Naive B cell (primary cell): ENCODE results near the gene NFASC. TPM values are rescaled to one million over a fixed set of nuclear protein-coding genes. Genes with fewer than 3 reads are reported as not detected.

Source experiments
- ATAC-seq, 2 donors: fragments of 150-1000 bp; cut with Tn5 transposase; 2 replicates each; pipeline ENCODE4 v1.10.0; 2021; ENCODE audit warnings: low read depth in 2 of 2, mild to moderate bottlenecking in 2 of 2, moderate library complexity in 2 of 2
- DNase-seq: peaks from one replicate; pipeline ENCODE4 v3.0.0; 2022
- H3K27ac Mint-ChIP-seq, 6 donors: one replicate each; pipeline ENCODE4 v1.8.0; 2020 to 2022; ENCODE audit warnings: mild to moderate bottlenecking in 6 of 6, mixed read lengths in 6 of 6, moderate library complexity in 5 of 6, inconsistent platforms in 2 of 6
- H3K27me3 Mint-ChIP-seq, 3 donors: one replicate each; pipeline ENCODE4 v1.8.0; 2021 to 2022; ENCODE audit warnings: mixed read lengths in 3 of 3, mild to moderate bottlenecking in 1 of 3
- H3K36me3 Mint-ChIP-seq, 2 donors: one replicate each; pipeline ENCODE4 v1.8.0; 2020 to 2022; ENCODE audit warnings: mixed read lengths in 2 of 2, inconsistent platforms in 1 of 2, mild to moderate bottlenecking in 1 of 2
- H3K4me1 Mint-ChIP-seq, 3 donors: one replicate each; pipeline ENCODE4 v1.8.0; 2020 to 2022; ENCODE audit warnings: mixed read lengths in 3 of 3, inconsistent platforms in 1 of 3, mild to moderate bottlenecking in 1 of 3, moderate library complexity in 1 of 3
- H3K4me3 Mint-ChIP-seq, 8 donors: one replicate each; pipeline ENCODE4 v1.8.0; 2020 to 2022; ENCODE audit warnings: mild to moderate bottlenecking in 8 of 8, mixed read lengths in 8 of 8, moderate library complexity in 8 of 8, inconsistent platforms in 2 of 8
- H3K9me3 Mint-ChIP-seq, 7 donors: one replicate each; pipeline ENCODE4 v1.8.0; 2020 to 2022; ENCODE audit warnings: mixed read lengths in 7 of 7, mild to moderate bottlenecking in 5 of 7, inconsistent platforms in 2 of 7, moderate library complexity in 1 of 7
- polyA plus RNA-seq, 6 donors: library from polyadenylated mRNA; unstranded; fragments of 300-500 nt; fragmentation: Illumina TruSeq; gene quantifications; one replicate each; pipeline ENCODE4 v1.2.3, GENCODE V29; 2021; ENCODE audit warnings: low read depth in 6 of 6

The NFASC gene
- polyA plus RNA-seq, 6 donors from 2014 or later, result 0.04 TPM; not detected in 5

DNA sequence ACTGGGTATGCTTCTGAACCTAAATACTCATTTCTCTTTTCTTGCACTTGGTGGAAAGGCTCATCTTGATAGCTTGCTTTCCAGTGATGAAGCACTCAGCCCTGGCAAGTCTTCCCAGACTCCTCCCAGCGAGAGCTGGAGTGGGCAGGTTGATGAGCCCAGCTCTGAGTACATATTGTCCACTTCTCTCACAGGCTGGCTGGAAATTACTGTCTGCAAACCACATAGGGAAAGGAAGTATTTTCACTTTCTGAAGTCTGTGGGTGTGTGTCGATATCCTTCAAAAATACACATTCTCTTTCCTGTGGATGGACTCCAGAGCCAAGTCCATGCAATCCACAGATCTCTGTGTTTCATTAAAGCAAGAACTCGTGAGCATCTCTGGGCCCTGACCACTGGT lies 133.7 kb downstream of the NFASC start:
- Mint-ChIP-seq H3K4me3 (no peak overlapping the region), H3K27me3 (peaks cover 0 to 33% (median 15%) of the 10 kb centered on the region in 3 donors), H3K27ac (no peak overlapping the region), H3K4me1 (no peaks in the 10 kb centered on the region), H3K36me3 (no peaks in the 10 kb centered on the region), H3K9me3 (no peaks in the 10 kb centered on the region)
- ATAC-seq (no peak), DNase-seq (no peak)

DNA sequence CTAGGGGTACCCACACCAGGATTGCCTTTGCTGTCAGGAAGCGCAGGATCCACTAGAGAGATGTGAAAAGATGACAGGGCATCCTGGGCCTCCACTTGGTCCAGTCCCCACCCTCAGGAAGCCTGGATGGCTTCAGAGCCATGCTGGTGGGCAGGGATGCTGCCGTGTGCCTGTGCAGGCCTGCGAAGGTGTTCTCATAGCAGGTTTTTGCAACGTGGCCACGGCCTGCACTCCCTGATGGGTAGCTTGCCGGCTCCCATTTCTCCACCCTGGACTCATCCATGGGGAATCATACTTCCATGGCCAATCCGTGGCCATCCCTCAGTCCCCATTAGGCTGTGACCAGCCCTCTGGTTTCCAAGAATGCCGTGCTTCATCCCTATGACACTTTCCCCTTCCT lies 138.2 kb downstream of the NFASC start:
- H3K27ac Mint-ChIP-seq, result no peak overlapping the region
- no peak overlapping the region for H3K4me3 Mint-ChIP-seq
- DNase-seq, result no peak
- no peaks in the 10 kb centered on the region for H3K4me1 Mint-ChIP-seq
- no peak for ATAC-seq
- no peaks in the 10 kb centered on the region for H3K36me3 Mint-ChIP-seq
- peaks cover 0 to 16% (median 5%) of the 10 kb centered on the region in 3 donors for H3K27me3 Mint-ChIP-seq
- no peaks in the 10 kb centered on the region for H3K9me3 Mint-ChIP-seq

DNA sequence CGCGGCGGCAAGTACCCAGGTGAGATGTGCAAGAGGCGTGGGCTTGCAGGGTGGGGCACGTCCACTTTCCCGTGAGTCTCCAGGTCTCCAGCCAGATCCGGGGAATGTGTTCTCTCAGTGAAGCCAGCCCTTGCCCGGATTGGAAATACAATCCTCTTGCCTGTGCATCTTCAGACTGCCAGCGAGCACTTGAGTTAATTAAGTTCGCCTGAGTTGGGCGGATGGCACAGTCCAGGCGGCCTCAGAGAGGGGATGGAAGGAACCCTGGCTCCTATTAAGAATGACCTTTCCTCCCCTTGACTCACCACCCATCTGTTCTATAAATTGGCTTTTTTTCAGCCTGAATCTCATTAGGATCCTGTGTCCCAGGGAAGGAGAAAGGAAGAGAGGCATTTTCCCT lies 139.0 kb downstream of the NFASC start:
- Mint-ChIP-seq H3K4me1 (no peaks in the 10 kb centered on the region), H3K27me3 (peaks cover 0 to 14% (median 5%) of the 10 kb centered on the region in 3 donors), H3K9me3 (no peaks in the 10 kb centered on the region), H3K36me3 (no peaks in the 10 kb centered on the region), H3K27ac (peak overlapping the region in 1 of 6 donors; percentile 4), H3K4me3 (no peak overlapping the region)
- no peak for DNase-seq
- ATAC-seq, result no peak

DNA sequence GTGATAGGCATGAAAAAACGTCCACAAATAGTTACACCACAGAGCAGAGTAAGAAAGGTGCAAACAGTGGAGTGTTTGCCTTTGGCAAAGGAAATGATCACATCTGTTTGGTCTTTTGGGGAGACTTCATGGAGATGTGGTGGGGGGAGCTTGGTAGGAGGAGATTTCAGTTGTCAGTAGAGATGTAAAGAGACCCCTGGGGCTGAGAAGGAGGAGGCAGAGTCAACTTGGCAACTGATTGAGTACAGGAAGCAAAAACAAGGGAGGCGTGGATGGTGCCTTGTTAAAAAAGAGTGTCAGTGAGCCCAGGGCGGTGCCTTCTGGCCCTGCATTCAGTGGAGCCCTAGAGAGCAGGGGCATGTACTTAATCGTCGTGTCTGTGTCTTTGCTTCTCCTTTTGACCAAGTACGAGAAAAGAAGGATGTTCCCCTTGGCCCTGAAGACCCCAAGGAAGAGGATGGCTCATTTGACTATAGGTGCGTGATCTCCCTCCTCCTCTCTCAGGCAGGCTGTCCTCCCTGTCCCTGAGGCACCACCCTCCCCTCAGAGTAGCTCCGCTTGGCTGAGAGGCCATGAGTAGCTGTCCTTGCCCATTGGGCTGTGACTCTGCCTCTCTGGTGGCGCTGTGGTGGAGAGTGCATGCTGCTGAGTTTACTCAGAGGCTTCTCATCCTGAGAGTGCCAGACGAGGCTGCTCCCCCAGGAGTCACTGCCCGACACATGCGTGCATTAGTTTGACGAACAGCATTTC lies 141.9 kb downstream of the NFASC start:
- H3K27me3 Mint-ChIP-seq, result peaks cover 0 to 5% (median 0%) of the 10 kb centered on the region in 3 donors
- no peaks in the 10 kb centered on the region for H3K9me3 Mint-ChIP-seq
- no peak overlapping the region for H3K27ac Mint-ChIP-seq
- H3K36me3 Mint-ChIP-seq, result no peaks in the 10 kb centered on the region
- H3K4me3 Mint-ChIP-seq, result no peak overlapping the region
- no peaks in the 10 kb centered on the region for H3K4me1 Mint-ChIP-seq
- ATAC-seq (no peak), DNase-seq (no peak)

DNA sequence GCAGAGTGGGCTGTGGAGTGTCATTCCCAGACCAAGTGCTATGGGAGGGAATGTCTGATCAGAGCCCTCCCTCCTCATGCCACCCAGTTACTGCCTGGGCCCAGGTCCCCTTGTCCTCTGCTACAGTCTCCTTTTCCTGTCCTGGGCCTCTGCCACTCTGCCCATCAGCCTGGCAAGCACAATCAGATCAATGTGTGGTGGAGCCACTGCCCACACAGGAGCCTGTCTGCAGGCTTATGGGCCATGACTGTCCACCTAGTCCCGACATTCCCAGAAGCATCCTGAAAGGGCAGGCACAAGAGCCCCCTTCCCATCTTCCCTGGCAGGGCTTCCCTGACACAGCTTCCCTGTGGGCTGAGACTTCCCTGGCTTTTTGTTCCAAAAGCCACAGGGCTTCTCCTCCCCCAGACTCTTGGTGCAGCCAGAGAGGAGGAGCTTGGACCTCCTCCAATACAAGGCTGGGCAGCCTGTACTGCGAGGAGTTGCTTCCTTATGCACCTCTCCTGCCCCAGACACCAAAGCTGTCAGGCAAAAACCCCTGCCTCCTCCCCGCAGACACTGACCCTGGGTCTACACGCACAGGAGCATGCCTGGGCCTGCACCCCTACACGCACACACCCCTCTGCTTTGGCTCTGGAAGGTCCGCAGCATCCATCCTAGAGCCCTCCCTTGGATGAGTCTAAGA lies 143.2 kb downstream of the NFASC start:
- ATAC-seq (no peak), DNase-seq (no peak)
- H3K27me3 Mint-ChIP-seq, result peaks cover 0 to 5% (median 0%) of the 10 kb centered on the region in 3 donors
- H3K9me3 Mint-ChIP-seq, result no peaks in the 10 kb centered on the region
- no peak overlapping the region for H3K4me3 Mint-ChIP-seq
- H3K4me1 Mint-ChIP-seq, result no peaks in the 10 kb centered on the region
- no peaks in the 10 kb centered on the region for H3K36me3 Mint-ChIP-seq
- peak overlapping the region in 1 of 6 donors; percentile 93 for H3K27ac Mint-ChIP-seq

DNA sequence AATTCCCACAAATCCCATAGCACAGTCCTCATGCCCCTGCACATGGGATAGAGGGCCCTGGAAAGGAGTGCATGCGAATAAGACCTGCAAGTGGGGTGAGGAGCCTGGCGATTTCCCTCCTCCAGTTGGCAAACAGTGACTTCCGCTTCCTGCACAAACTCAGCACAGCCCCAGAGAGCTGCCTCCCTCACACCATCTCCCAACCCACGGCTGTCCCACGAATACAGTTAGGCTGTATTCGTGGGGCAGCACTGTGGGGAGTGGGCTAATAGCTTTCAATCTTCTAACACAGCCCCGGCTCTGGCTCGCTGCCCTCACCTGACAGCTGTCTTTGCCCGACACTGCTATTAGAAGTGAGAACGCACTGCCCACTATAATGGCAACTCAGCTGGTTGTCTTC lies 144.1 kb downstream of the NFASC start:
- no peak overlapping the region for H3K4me3 Mint-ChIP-seq
- no peak for DNase-seq
- no peak for ATAC-seq
- peaks cover 0 to 5% (median 1%) of the 10 kb centered on the region in 3 donors for H3K27me3 Mint-ChIP-seq
- H3K36me3 Mint-ChIP-seq, result no peaks in the 10 kb centered on the region
- H3K9me3 Mint-ChIP-seq, result no peaks in the 10 kb centered on the region
- no peaks in the 10 kb centered on the region for H3K4me1 Mint-ChIP-seq
- H3K27ac Mint-ChIP-seq, result no peak overlapping the region

DNA sequence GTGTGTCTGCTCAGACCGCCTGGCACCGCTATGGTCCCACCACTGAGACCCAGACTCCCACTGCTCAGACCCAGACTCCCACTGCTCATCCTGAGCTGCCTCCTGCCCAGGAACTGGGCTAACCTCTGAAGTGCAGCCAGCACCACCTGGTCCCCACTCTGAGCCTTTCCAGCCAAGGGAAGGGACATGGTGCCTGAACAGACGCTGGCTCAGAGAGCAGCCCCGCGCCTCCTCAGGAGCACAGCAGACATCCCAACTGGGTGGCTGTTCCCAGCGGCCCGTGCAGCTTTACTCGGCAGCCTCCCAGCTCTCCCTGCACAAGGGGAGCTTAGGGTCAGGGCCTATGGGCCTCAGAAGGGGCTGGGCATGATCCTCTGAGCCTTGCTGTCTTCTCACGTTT lies 144.6 kb downstream of the NFASC start:
- DNase-seq, result no peak
- Mint-ChIP-seq H3K9me3 (no peaks in the 10 kb centered on the region), H3K27me3 (peaks cover 0 to 6% (median 5%) of the 10 kb centered on the region in 3 donors), H3K27ac (no peak overlapping the region), H3K4me1 (no peaks in the 10 kb centered on the region), H3K4me3 (no peak overlapping the region), H3K36me3 (no peaks in the 10 kb centered on the region)
- ATAC-seq, result no peak

DNA sequence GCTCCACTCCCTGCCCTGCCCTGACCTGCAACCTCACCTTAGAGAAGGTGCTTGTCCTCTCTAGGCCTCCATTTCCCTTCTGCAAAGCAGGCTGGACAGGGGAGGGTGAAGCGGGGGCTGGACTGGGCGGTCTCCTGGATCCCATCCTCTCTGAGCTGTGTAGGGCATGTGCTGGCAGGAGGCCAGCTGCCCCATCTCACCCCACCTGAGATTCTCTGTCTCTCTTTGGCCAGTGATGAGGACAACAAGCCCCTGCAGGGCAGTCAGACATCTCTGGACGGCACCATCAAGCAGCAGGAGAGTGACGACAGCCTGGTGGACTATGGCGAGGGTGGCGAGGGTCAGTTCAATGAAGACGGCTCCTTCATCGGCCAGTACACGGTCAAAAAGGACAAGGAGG lies 145.4 kb downstream of the NFASC start:
- Mint-ChIP-seq H3K27me3 (peaks cover 0 to 13% (median 5%) of the 10 kb centered on the region in 3 donors), H3K4me1 (no peaks in the 10 kb centered on the region), H3K9me3 (no peaks in the 10 kb centered on the region), H3K36me3 (no peaks in the 10 kb centered on the region), H3K4me3 (no peak overlapping the region), H3K27ac (no peak overlapping the region)
- DNase-seq, result no peak
- no peak for ATAC-seq

DNA sequence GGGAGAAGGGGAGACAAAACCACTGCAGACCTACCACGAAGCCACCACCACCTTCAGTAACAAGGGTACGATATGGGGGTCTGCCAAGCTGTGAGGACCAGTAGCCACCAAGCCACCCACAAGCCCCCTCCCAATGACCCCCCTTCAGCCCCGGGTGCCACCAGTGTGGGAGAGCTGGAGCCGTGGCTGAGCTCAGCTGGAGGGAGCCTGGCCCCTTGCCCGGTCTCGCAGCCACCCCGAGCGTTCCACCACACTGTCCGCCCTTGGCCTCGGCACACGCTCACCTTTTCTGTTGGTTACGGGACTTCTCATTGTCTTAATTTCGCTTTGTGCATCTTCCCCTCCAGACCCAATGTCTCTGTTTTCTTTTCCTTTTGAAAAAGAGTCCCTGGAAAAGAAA lies 145.9 kb downstream of the NFASC start:
- ATAC-seq, result no peak
- no peak for DNase-seq
- Mint-ChIP-seq H3K4me1 (no peaks in the 10 kb centered on the region), H3K27ac (no peak overlapping the region), H3K27me3 (peaks cover 0 to 13% (median 9%) of the 10 kb centered on the region in 3 donors), H3K36me3 (no peaks in the 10 kb centered on the region), H3K4me3 (no peak overlapping the region), H3K9me3 (no peaks in the 10 kb centered on the region)

DNA sequence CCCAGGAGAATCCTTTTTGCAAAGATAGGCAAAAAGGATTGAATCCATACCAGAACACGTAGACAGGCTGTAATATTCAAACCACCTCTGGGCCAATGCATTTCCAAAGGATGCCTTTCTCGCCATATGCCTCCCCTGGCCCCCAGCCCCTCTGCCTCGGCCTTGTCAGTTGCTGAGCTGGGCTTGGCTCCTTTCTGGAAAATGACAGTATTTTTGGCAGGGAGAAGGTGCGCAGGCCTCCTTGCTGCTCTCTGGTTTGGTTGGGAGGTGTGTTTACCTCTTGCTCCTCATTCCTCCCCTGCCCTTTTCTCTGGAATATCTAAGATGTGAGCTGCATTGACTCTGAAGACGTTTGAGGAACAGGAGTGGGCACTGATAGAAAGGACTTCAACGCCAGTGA lies 146.3 kb downstream of the NFASC start:
- no peaks in the 10 kb centered on the region for H3K36me3 Mint-ChIP-seq
- no peak overlapping the region for H3K4me3 Mint-ChIP-seq
- ATAC-seq (no peak), DNase-seq (no peak)
- H3K27me3 Mint-ChIP-seq, result peaks cover 1 to 13% (median 10%) of the 10 kb centered on the region in 3 donors
- no peak overlapping the region for H3K27ac Mint-ChIP-seq
- no peaks in the 10 kb centered on the region for H3K4me1 Mint-ChIP-seq
- H3K9me3 Mint-ChIP-seq, result no peaks in the 10 kb centered on the region

DNA sequence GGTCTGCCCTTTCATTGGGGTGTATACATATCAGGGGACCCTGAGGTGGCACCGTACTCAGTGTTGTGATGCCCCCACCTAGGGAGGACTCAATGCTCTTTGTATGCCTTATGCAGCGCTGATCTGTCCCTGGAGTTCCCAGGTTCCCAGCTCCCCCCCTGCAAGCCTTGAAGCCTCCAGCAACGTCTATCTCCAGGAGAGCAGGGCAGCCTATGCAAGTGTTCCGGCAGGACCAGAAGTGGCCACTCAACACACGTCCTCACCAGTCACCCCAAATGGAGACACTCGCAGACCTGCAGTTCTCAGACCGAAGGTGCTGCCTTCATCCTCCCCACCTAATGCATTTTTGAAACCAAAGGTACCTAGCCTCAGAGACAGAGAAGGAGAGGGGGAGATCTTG lies 147.1 kb downstream of the NFASC start:
- H3K27ac Mint-ChIP-seq, result peak overlapping the region in 1 of 6 donors; percentile 21
- no peaks in the 10 kb centered on the region for H3K9me3 Mint-ChIP-seq
- ATAC-seq, result no peak

DNA sequence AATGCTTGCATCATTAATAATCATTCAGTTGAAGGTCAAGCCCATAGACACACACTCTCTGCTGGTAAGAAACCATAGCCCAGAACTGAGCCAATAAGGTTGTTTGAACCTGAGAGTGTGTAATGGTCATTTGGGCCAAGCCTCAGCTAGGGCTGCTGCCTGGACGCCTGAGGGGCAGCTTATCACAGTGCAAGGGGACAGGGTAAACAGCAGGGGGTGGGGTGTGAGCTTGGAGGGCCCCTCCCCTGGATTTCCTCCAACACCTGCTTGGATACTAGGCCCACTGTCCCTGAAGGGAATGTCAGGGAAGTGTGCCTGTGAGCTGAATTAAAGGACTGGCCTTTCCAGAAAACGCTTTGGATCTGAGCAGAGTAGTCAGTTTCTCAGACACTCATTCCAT lies 147.7 kb downstream of the NFASC start:
- Mint-ChIP-seq H3K9me3 (no peaks in the 10 kb centered on the region), H3K4me1 (no peaks in the 10 kb centered on the region), H3K27ac (no peak overlapping the region), H3K36me3 (no peaks in the 10 kb centered on the region), H3K4me3 (no peak overlapping the region), H3K27me3 (peaks cover 5 to 13% (median 9%) of the 10 kb centered on the region in 3 donors)
- DNase-seq, result no peak
- ATAC-seq, result no peak

More for the DNA sequence above, 147.1 kb downstream of the NFASC start:
- Mint-ChIP-seq H3K27me3 (peaks cover 5 to 13% (median 9%) of the 10 kb centered on the region in 3 donors), H3K36me3 (no peaks in the 10 kb centered on the region), H3K4me3 (no peak overlapping the region), H3K4me1 (no peaks in the 10 kb centered on the region)
- DNase-seq, result no peak

DNA sequence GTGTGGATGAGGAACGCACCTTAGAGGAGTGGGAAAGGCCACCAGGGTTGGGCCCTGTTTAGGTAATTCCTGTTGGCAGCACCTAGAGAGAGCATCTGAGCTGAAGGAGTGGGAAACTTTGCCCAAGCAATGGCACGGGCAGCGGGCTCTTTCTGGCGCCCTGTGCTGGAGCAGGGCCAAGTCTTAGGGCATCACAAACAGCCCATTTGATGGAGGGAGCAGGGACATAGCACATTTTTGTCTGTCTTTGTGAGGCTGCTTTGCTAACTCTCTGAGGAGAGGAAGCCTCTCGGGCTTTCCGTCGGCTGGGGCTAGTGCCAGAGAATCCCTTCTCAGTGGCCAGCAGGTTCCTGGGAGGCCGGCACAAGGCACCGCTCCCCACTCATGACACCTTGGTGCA lies 149.8 kb downstream of the NFASC start:
- H3K36me3 Mint-ChIP-seq, result no peaks in the 10 kb centered on the region
- H3K4me1 Mint-ChIP-seq, result no peaks in the 10 kb centered on the region
- ATAC-seq (no peak), DNase-seq (no peak)
- no peak overlapping the region for H3K4me3 Mint-ChIP-seq
- no peaks in the 10 kb centered on the region for H3K9me3 Mint-ChIP-seq
- H3K27ac Mint-ChIP-seq, result no peak overlapping the region
- H3K27me3 Mint-ChIP-seq, result peaks cover 5 to 22% (median 9%) of the 10 kb centered on the region in 3 donors

DNA sequence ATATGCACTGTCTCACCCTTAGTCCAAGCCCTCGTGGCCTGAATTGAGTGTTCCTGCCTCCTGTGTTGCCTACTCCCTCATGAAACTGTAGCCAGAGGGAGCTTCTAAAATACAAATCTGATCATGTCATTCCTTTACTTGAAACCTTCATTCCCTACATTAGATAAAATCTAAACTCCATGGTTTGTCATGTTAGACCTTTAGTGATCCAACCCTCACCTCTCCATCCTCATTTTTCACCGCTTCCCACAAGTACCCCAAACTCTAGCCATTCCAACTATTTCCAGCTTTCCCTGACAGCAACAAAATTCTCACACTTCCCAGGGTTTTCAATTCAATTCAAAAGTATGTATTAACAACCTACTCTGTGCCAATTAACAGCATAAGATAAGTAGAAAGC lies 154.0 kb downstream of the NFASC start:
- ATAC-seq (no peak), DNase-seq (no peak)
- H3K27me3 Mint-ChIP-seq, result peaks cover 5 to 21% (median 11%) of the 10 kb centered on the region in 3 donors
- peak overlapping the region in 1 of 8 donors; percentile 23 for H3K4me3 Mint-ChIP-seq
- H3K27ac Mint-ChIP-seq, result no peak overlapping the region
- H3K4me1 Mint-ChIP-seq, result no peaks in the 10 kb centered on the region
- no peaks in the 10 kb centered on the region for H3K36me3 Mint-ChIP-seq
- H3K9me3 Mint-ChIP-seq, result no peaks in the 10 kb centered on the region
